ENCODE measurements around the gene PKDREJ. TPM values are rescaled to one million over a fixed set of nuclear protein-coding genes. Genes with fewer than 3 reads are reported as not detected.

Gene PKDREJ
- total RNA-seq, 2 experiments from 2014 or later, result not detected

GRCh38 chr22:46241396-46242007 is 21.6 kb downstream of the PKDREJ start:
- no peaks in the 10 kb centered on the region for H3K9me3 Mint-ChIP-seq (ENCODE audit: low read depth)
- no peak overlapping the region for H3K27ac Mint-ChIP-seq
- ChIA-PET CTCF (interaction anchor here (0.7 to 1.0 kb wide), 2 partner anchors 15 to 121 kb away, joined by 3 read pairs; no protein-coding TSS in a partner anchor), POLR2A (no interaction called here)
- no peaks in the 10 kb centered on the region for H3K27me3 Mint-ChIP-seq
- peaks cover 4% of the 10 kb centered on the region for H3K36me3 Mint-ChIP-seq (ENCODE audit: low read depth)
- DNase-seq (no peak), ATAC-seq (no peak)
- peaks cover 11% of the 10 kb centered on the region for H3K4me1 Mint-ChIP-seq
- intact Hi-C loops (cut with DNase I, micrococcal nuclease), result no loop called here
- no peak overlapping the region for H3K4me3 Mint-ChIP-seq

GRCh38 chr22:46240907-46241306 is 22.2 kb downstream of the PKDREJ start:
- Mint-ChIP-seq H3K27me3 (no peaks in the 10 kb centered on the region), H3K4me3 (no peak overlapping the region), H3K4me1 (peaks cover 11% of the 10 kb centered on the region), H3K27ac (no peak overlapping the region), H3K9me3 (ENCODE audit: low read depth) (no peaks in the 10 kb centered on the region), H3K36me3 (ENCODE audit: low read depth) (peaks cover 4% of the 10 kb centered on the region)
- ATAC-seq (no peak), DNase-seq (no peak)
- intact Hi-C loops (cut with DNase I, micrococcal nuclease), result no loop called here
- CTCF ChIA-PET, result interaction anchor here (1.0 kb wide), 1 partner anchor 15 kb away, joined by 3 read pairs; no protein-coding TSS in a partner anchor
- POLR2A ChIA-PET, result no interaction called here

GRCh38 chr22:46240506-46240905 is 22.6 kb downstream of the PKDREJ start:
- H3K9me3 Mint-ChIP-seq (ENCODE audit: low read depth), result no peaks in the 10 kb centered on the region
- peaks cover 11% of the 10 kb centered on the region for H3K4me1 Mint-ChIP-seq
- ChIA-PET CTCF (interaction anchor here (0.7 kb wide), 1 partner anchor 103 kb away, joined by 3 read pairs; no protein-coding TSS in a partner anchor), POLR2A (no interaction called here)
- H3K36me3 Mint-ChIP-seq (ENCODE audit: low read depth), result peaks cover 4% of the 10 kb centered on the region
- DNase-seq (no peak), ATAC-seq (no peak)
- no peak overlapping the region for H3K27ac Mint-ChIP-seq
- intact Hi-C loops (cut with DNase I, micrococcal nuclease), result no loop called here
- no peak overlapping the region for H3K4me3 Mint-ChIP-seq
- H3K27me3 Mint-ChIP-seq, result no peaks in the 10 kb centered on the region

GRCh38 chr22:46240073-46240472 is 23.1 kb downstream of the PKDREJ start:
- ATAC-seq (no peak), DNase-seq (no peak)
- Mint-ChIP-seq H3K36me3 (ENCODE audit: low read depth) (peaks cover 4% of the 10 kb centered on the region), H3K9me3 (ENCODE audit: low read depth) (no peaks in the 10 kb centered on the region), H3K4me1 (peaks cover 11% of the 10 kb centered on the region), H3K4me3 (no peak overlapping the region), H3K27me3 (no peaks in the 10 kb centered on the region), H3K27ac (no peak overlapping the region)
- intact Hi-C loops (cut with DNase I, micrococcal nuclease), result no loop called here
- ChIA-PET POLR2A (no interaction called here), CTCF (interaction anchor here (0.5 to 0.7 kb wide), 3 partner anchors 17 to 116 kb away, joined by 3 read pairs; no protein-coding TSS in a partner anchor)

- peaks cover 4% of the 10 kb centered on the region for H3K36me3 Mint-ChIP-seq (ENCODE audit: low read depth)
- H3K4me3 Mint-ChIP-seq, result no peak overlapping the region
- ATAC-seq, result peak; percentile 16
- intact Hi-C loops (cut with DNase I, micrococcal nuclease), result no loop called here
- peak overlapping the region; percentile 31 for H3K27ac Mint-ChIP-seq
- peaks cover 11% of the 10 kb centered on the region for H3K4me1 Mint-ChIP-seq
- ChIA-PET POLR2A (no interaction called here), CTCF (interaction anchor here (0.5 to 0.7 kb wide), 3 partner anchors 17 to 115 kb away, joined by 3 read pairs; no protein-coding TSS in a partner anchor)
- no peaks in the 10 kb centered on the region for H3K27me3 Mint-ChIP-seq
- DNase-seq, result no peak
- H3K9me3 Mint-ChIP-seq (ENCODE audit: low read depth), result no peaks in the 10 kb centered on the region
These were observed 23.7 kb downstream of the PKDREJ start for GRCh38 chr22:46239261-46240048.

- POLR2A ChIA-PET, result no interaction called here
- ATAC-seq, result no peak
- CTCF ChIA-PET, result no interaction called here
- H3K36me3 Mint-ChIP-seq (ENCODE audit: low read depth), result peaks cover 4% of the 10 kb centered on the region
- H3K4me3 Mint-ChIP-seq, result no peak overlapping the region
- H3K27ac Mint-ChIP-seq, result no peak overlapping the region
- intact Hi-C loops (cut with DNase I, micrococcal nuclease), result no loop called here
- no peaks in the 10 kb centered on the region for H3K27me3 Mint-ChIP-seq
- no peaks in the 10 kb centered on the region for H3K9me3 Mint-ChIP-seq (ENCODE audit: low read depth)
- DNase-seq, result no peak
- H3K4me1 Mint-ChIP-seq, result peaks cover 11% of the 10 kb centered on the region
These were observed 24.6 kb downstream of the PKDREJ start for GRCh38 chr22:46238541-46238940.

- intact Hi-C loops (cut with DNase I, micrococcal nuclease), result no loop called here
- H3K27me3 Mint-ChIP-seq, result no peaks in the 10 kb centered on the region
- CTCF ChIA-PET, result interaction anchor here (0.5 kb wide), 1 partner anchor 95 kb away, joined by 3 read pairs; no protein-coding TSS in a partner anchor
- no peaks in the 10 kb centered on the region for H3K9me3 Mint-ChIP-seq (ENCODE audit: low read depth)
- ATAC-seq (no peak), DNase-seq (no peak)
- POLR2A ChIA-PET, result no interaction called here
- H3K4me1 Mint-ChIP-seq, result peaks cover 11% of the 10 kb centered on the region
- no peak overlapping the region for H3K4me3 Mint-ChIP-seq
- no peak overlapping the region for H3K27ac Mint-ChIP-seq
- H3K36me3 Mint-ChIP-seq (ENCODE audit: low read depth), result peaks cover 3% of the 10 kb centered on the region
These were observed 25.6 kb downstream of the PKDREJ start for GRCh38 chr22:46237453-46238124.

GRCh38 chr22:46234969-46235368 is 28.2 kb downstream of the PKDREJ start:
- POLR2A ChIA-PET, result no interaction called here
- H3K4me1 Mint-ChIP-seq, result peaks cover 8% of the 10 kb centered on the region
- CTCF ChIA-PET, result no interaction called here
- ATAC-seq, result no peak
- DNase-seq, result no peak
- intact Hi-C loops (cut with DNase I, micrococcal nuclease), result no loop called here
- no peak overlapping the region for H3K4me3 Mint-ChIP-seq
- no peaks in the 10 kb centered on the region for H3K27me3 Mint-ChIP-seq
- peaks cover 3% of the 10 kb centered on the region for H3K36me3 Mint-ChIP-seq (ENCODE audit: low read depth)
- H3K27ac Mint-ChIP-seq, result no peak overlapping the region
- no peaks in the 10 kb centered on the region for H3K9me3 Mint-ChIP-seq (ENCODE audit: low read depth)

- POLR2A ChIA-PET, result no interaction called here
- Mint-ChIP-seq H3K27me3 (no peaks in the 10 kb centered on the region), H3K27ac (no peak overlapping the region), H3K9me3 (ENCODE audit: low read depth) (no peaks in the 10 kb centered on the region), H3K36me3 (ENCODE audit: low read depth) (peaks cover 3% of the 10 kb centered on the region), H3K4me1 (no peaks in the 10 kb centered on the region), H3K4me3 (no peak overlapping the region)
- peak; percentile 47 for ATAC-seq
- DNase-seq, result no peak
- intact Hi-C loops (cut with DNase I, micrococcal nuclease), result no loop called here
- CTCF ChIA-PET, result interaction anchor here (0.5 to 0.7 kb wide), 2 partner anchors 58 to 327 kb away, joined by 3 to 4 read pairs; no protein-coding TSS in a partner anchor
These were observed 29.9 kb downstream of the PKDREJ start for GRCh38 chr22:46233231-46233630.

- Mint-ChIP-seq H3K4me3 (no peak overlapping the region), H3K27me3 (no peaks in the 10 kb centered on the region), H3K4me1 (no peaks in the 10 kb centered on the region), H3K27ac (no peak overlapping the region), H3K9me3 (ENCODE audit: low read depth) (no peaks in the 10 kb centered on the region), H3K36me3 (ENCODE audit: low read depth) (no peaks in the 10 kb centered on the region)
- ATAC-seq (no peak), DNase-seq (no peak)
- POLR2A ChIA-PET, result no interaction called here
- CTCF ChIA-PET, result no interaction called here
- intact Hi-C loops (cut with DNase I, micrococcal nuclease), result no loop called here
These were observed 32.8 kb downstream of the PKDREJ start for GRCh38 chr22:46230262-46230901.

GRCh38 chr22:46229701-46230100 is 33.4 kb downstream of the PKDREJ start:
- no peak for DNase-seq
- H3K27ac Mint-ChIP-seq, result no peak overlapping the region
- H3K4me3 Mint-ChIP-seq, result no peak overlapping the region
- ChIA-PET POLR2A (no interaction called here), CTCF (no interaction called here)
- no peaks in the 10 kb centered on the region for H3K27me3 Mint-ChIP-seq
- no peaks in the 10 kb centered on the region for H3K36me3 Mint-ChIP-seq (ENCODE audit: low read depth)
- no peaks in the 10 kb centered on the region for H3K4me1 Mint-ChIP-seq
- intact Hi-C loops (cut with DNase I, micrococcal nuclease), result no loop called here
- ATAC-seq, result no peak
- H3K9me3 Mint-ChIP-seq (ENCODE audit: low read depth), result no peaks in the 10 kb centered on the region

Data from activated CD4-positive, alpha-beta T cell treated with anti-CD3 and anti-CD28 coated beads for 36 hours (primary cell).